H9 (cell line): ENCODE measurements around the gene SLC6A7. TPM values are rescaled to one million over a fixed set of nuclear protein-coding genes. Genes with fewer than 3 reads are reported as not detected.

Experiments
- DNase-seq: peaks from one replicate; pipeline ENCODE4 v3.0.0-alpha.2; 2017
- H2AFZ ChIP-seq: one replicate; pipeline ENCODE4 v1.6.1; 2013; ENCODE audit warnings: mild to moderate bottlenecking, low read length, control low read depth, moderate library complexity
- H2AK5ac ChIP-seq: 2 replicates; pipeline ENCODE4 v1.6.1; 2013; ENCODE audit warnings: low read length, control low read depth, mixed read lengths; ENCODE audit not compliant: insufficient read length
- H2BK120ac ChIP-seq: one replicate; pipeline ENCODE4 v1.6.1; 2013; ENCODE audit warnings: low read depth, mild to moderate bottlenecking, low read length, control low read depth, inconsistent platforms; ENCODE audit not compliant: poor library complexity, severe bottlenecking
- H2BK12ac ChIP-seq: 2 replicates; pipeline ENCODE4 v1.6.1; 2013; ENCODE audit warnings: low read length, control low read depth, mixed read lengths, low read depth; ENCODE audit not compliant: insufficient read length
- H2BK15ac ChIP-seq: 2 replicates; pipeline ENCODE4 v1.6.1; 2013; ENCODE audit warnings: low read depth, low read length, control low read depth
- H2BK20ac ChIP-seq: one replicate; pipeline ENCODE4 v1.6.1; 2013; ENCODE audit warnings: low read depth, mild to moderate bottlenecking, low read length, control low read depth, inconsistent platforms; ENCODE audit not compliant: poor library complexity, severe bottlenecking
- H2BK5ac ChIP-seq: 2 replicates; pipeline ENCODE4 v1.6.1; 2013; ENCODE audit warnings: low read length, control low read depth, mixed read lengths; ENCODE audit not compliant: insufficient read length
- H3K14ac ChIP-seq: 2 replicates; pipeline ENCODE4 v1.6.1; 2013; ENCODE audit warnings: low read length, control low read depth; ENCODE audit not compliant: insufficient read depth
- H3K18ac ChIP-seq: 2 replicates; pipeline ENCODE4 v1.6.1; 2013; ENCODE audit warnings: low read depth, mild to moderate bottlenecking, mixed read lengths, low read length, control low read depth; ENCODE audit not compliant: insufficient read length
- H3K23ac ChIP-seq: 2 replicates; pipeline ENCODE4 v1.6.1; 2013; ENCODE audit warnings: low read length, control low read depth, mixed read lengths, low read depth; ENCODE audit not compliant: insufficient read length
- H3K23me2 ChIP-seq: 2 replicates; pipeline ENCODE4 v1.6.1; 2013; ENCODE audit warnings: low read depth, mild to moderate bottlenecking, mixed read lengths, low read length, control low read depth; ENCODE audit not compliant: insufficient read length, poor library complexity, severe bottlenecking
- H3K27ac ChIP-seq: 2 replicates; pipeline ENCODE4 v1.5.1; 2013; ENCODE audit warnings: low read length, control low read depth, mixed read lengths, low read depth; ENCODE audit not compliant: insufficient read length
- H3K27me3 ChIP-seq: 2 replicates; pipeline ENCODE4 v1.6.1; 2013; ENCODE audit warnings: low read length, control low read depth, inconsistent platforms; ENCODE audit not compliant: insufficient read depth
- H3K4ac ChIP-seq: 2 replicates; pipeline ENCODE4 v1.6.1; 2013; ENCODE audit warnings: low read depth, mild to moderate bottlenecking, control low read depth, inconsistent platforms, low read length, moderate library complexity
- H3K4me1 ChIP-seq: 2 replicates; pipeline ENCODE4 v1.6.1; 2013; ENCODE audit warnings: low read length, control low read depth, inconsistent platforms; ENCODE audit not compliant: insufficient read depth
- H3K4me2 ChIP-seq: 2 replicates; pipeline ENCODE4 v1.6.1; 2013; ENCODE audit warnings: low read length, control low read depth, mixed read lengths; ENCODE audit not compliant: insufficient read length, insufficient read depth
- H3K56ac ChIP-seq: 2 replicates; pipeline ENCODE4 v1.6.1; 2013; ENCODE audit warnings: low read depth, mild to moderate bottlenecking, mixed read lengths, low read length, control low read depth; ENCODE audit not compliant: insufficient read length
- H3K79me1 ChIP-seq: 2 replicates; pipeline ENCODE4 v1.6.1; 2013; ENCODE audit warnings: low read depth, mild to moderate bottlenecking, moderate library complexity, low read length, control low read depth, inconsistent platforms; ENCODE audit not compliant: insufficient read depth, poor library complexity, severe bottlenecking
- H3K79me2 ChIP-seq: 2 replicates; pipeline ENCODE4 v1.6.1; 2013; ENCODE audit warnings: low read length, control low read depth, inconsistent platforms; ENCODE audit not compliant: insufficient read depth
- H3K9ac ChIP-seq: 2 replicates; pipeline ENCODE4 v1.6.1; 2013; ENCODE audit warnings: low read length, control low read depth, mixed read lengths; ENCODE audit not compliant: insufficient read length; ENCODE audit errors: extremely low read depth
- H3K9me3 ChIP-seq: one replicate; pipeline ENCODE4 v1.6.1; 2013; ENCODE audit warnings: low read depth, low read length, inconsistent platforms; ENCODE audit not compliant: control insufficient read depth
- H3T11ph ChIP-seq: one replicate; pipeline ENCODE4 v1.6.1; 2013; ENCODE audit warnings: mild to moderate bottlenecking, low read length, control low read depth, inconsistent platforms
- H4K20me1 ChIP-seq: one replicate; pipeline ENCODE4 v1.6.1; 2013; ENCODE audit not compliant: control insufficient read depth, insufficient read length, insufficient read depth
- H4K5ac ChIP-seq: 2 replicates; pipeline ENCODE4 v1.6.1; 2013; ENCODE audit warnings: low read depth, mild to moderate bottlenecking, mixed read lengths, low read length, control low read depth; ENCODE audit not compliant: insufficient read length
- H4K8ac ChIP-seq: replicated peaks from 2 replicates; pipeline ENCODE4 v1.6.1; 2013; ENCODE audit warnings: low read length, control low read depth, mixed read lengths, low read depth; ENCODE audit not compliant: insufficient read length
- H4K91ac ChIP-seq: 2 replicates; pipeline ENCODE4 v1.6.1; 2013; ENCODE audit warnings: low read depth, mild to moderate bottlenecking, moderate library complexity, mixed read lengths, low read length, control low read depth; ENCODE audit not compliant: insufficient read length
- H3K27ac Mint-ChIP-seq, 3 experiments: 2 replicates in 2 of 3; 3 replicates in 1 of 3; pipeline ENCODE4 v1.8.0; 2020 to 2021; ENCODE audit warnings: mixed read lengths in 3 of 3, mild to moderate bottlenecking in 1 of 3, moderate library complexity in 1 of 3
- H3K27me3 Mint-ChIP-seq: 2 replicates; pipeline ENCODE4 v1.8.0; 2021; ENCODE audit warnings: low read depth, mild to moderate bottlenecking, moderate library complexity, mixed read lengths
- H3K36me3 Mint-ChIP-seq, 3 experiments: 2 replicates in 2 of 3; 3 replicates in 1 of 3; pipeline ENCODE4 v1.8.0; 2020 to 2021; ENCODE audit warnings: low read depth in 3 of 3, mixed read lengths in 3 of 3; ENCODE audit not compliant: insufficient read depth in 1 of 3
- H3K4me1 Mint-ChIP-seq, 2 experiments: 2 replicates each; pipeline ENCODE4 v1.8.0; 2020; ENCODE audit warnings: mixed read lengths in 2 of 2
- H3K4me3 Mint-ChIP-seq, 2 experiments: 2 replicates in 1 of 2; 3 replicates in 1 of 2; pipeline ENCODE4 v1.8.0; 2020 to 2021; ENCODE audit warnings: mild to moderate bottlenecking in 2 of 2, mixed read lengths in 2 of 2, moderate library complexity in 1 of 2
- H3K9me3 Mint-ChIP-seq, 2 experiments: 2 replicates in 1 of 2; 3 replicates in 1 of 2; pipeline ENCODE4 v1.8.0; 2020; ENCODE audit warnings: mild to moderate bottlenecking in 2 of 2, mixed read lengths in 2 of 2, moderate library complexity in 1 of 2
- CTCF ChIP-seq: fragments of 200-600 bp; sonication (generic); conservative IDR thresholded peaks from 3 replicates; pipeline ENCODE4 v1.8.0; 2021; ENCODE audit warnings: antibody characterized with exemption, mild to moderate bottlenecking
- WGBS: extraction: QIAGEN DNeasy Blood & Tissue Kit; methylation state at CpG from one replicate; pipeline ENCODE4 v1.1.7; 2013; ENCODE audit warnings: missing lambda C conversion rate, low lambda C conversion rate, mixed read lengths; ENCODE audit not compliant: insufficient read length; ENCODE audit errors: extremely low coverage; 5-methylcytosine and 5-hydroxymethylcytosine counted together
- total RNA-seq: library from RNA; stranded (reverse); gene quantifications from 2 replicates; pipeline ENCODE4 v1.2.1, GENCODE V29; 2021

Gene SLC6A7
- total RNA-seq, 1 experiment from 2014 or later: not detected

- no peak overlapping the region for H3T11ph ChIP-seq
- H2AFZ ChIP-seq: no peak overlapping the region
- H3K18ac ChIP-seq: no peak overlapping the region
- no peak overlapping the region for H4K5ac ChIP-seq
- H3K4me1 ChIP-seq: no peaks in the 10 kb centered on the region; the same call in 1 of the 2 replicates
- Mint-ChIP-seq H3K4me1 (peaks cover 5 to 14% of the 10 kb centered on the region in 2 experiments), H3K36me3 (no peaks in the 10 kb centered on the region; a peak in 1 of 7 replicates), H3K4me3 (no peak overlapping the region), H3K27ac (no peak overlapping the region), H3K27me3 (peaks cover 2% of the 10 kb centered on the region; the same call in 1 of the 2 replicates), H3K9me3 (no peaks in the 10 kb centered on the region)
- H2BK120ac ChIP-seq: no peak overlapping the region
- no peak overlapping the region for H3K27ac ChIP-seq
- H4K91ac ChIP-seq: no peak overlapping the region
- H2BK15ac ChIP-seq: no peak overlapping the region
- H3K4me2 ChIP-seq: no peak overlapping the region
- no peaks in the 10 kb centered on the region for H3K79me2 ChIP-seq
- no peak overlapping the region for H2AK5ac ChIP-seq
- no peak overlapping the region for H3K14ac ChIP-seq
- no peak overlapping the region for H2BK5ac ChIP-seq
- H4K20me1 ChIP-seq: no peaks in the 10 kb centered on the region
- no peak overlapping the region for H3K56ac ChIP-seq
- no peak overlapping the region for H3K4ac ChIP-seq
- no peaks in the 10 kb centered on the region for H3K79me1 ChIP-seq
- no peaks in the 10 kb centered on the region for H3K23me2 ChIP-seq
- H3K27me3 ChIP-seq: no peaks in the 10 kb centered on the region
- H2BK12ac ChIP-seq: no peak overlapping the region
- H3K9ac ChIP-seq: no peak overlapping the region
- no peak overlapping the region for H4K8ac ChIP-seq
- H3K23ac ChIP-seq: no peak overlapping the region
- no CpG with 5 or more reads among the region's 7 CpGs for WGBS
- H3K9me3 ChIP-seq: no peaks in the 10 kb centered on the region
- no peak for TF ChIP-seq CTCF
- H2BK20ac ChIP-seq: no peak overlapping the region
- DNase-seq: no peak
These were observed 64.5 kb downstream of the SLC6A7 start for GRCh38 chr5:150254363-150254762.
